ENCODE measurements around the gene ITGAV. TPM values are rescaled to one million over a fixed set of nuclear protein-coding genes. Genes with fewer than 3 reads are reported as not detected.

ITGAV gene
- total RNA-seq, 1 experiment from 2014 or later, result 32.2 TPM

- no peak for DNase-seq (ENCODE audit: low spot score)
Measured at GRCh38 chr2:186716899-186717298, 127.0 kb downstream of the ITGAV start.

DNA sequence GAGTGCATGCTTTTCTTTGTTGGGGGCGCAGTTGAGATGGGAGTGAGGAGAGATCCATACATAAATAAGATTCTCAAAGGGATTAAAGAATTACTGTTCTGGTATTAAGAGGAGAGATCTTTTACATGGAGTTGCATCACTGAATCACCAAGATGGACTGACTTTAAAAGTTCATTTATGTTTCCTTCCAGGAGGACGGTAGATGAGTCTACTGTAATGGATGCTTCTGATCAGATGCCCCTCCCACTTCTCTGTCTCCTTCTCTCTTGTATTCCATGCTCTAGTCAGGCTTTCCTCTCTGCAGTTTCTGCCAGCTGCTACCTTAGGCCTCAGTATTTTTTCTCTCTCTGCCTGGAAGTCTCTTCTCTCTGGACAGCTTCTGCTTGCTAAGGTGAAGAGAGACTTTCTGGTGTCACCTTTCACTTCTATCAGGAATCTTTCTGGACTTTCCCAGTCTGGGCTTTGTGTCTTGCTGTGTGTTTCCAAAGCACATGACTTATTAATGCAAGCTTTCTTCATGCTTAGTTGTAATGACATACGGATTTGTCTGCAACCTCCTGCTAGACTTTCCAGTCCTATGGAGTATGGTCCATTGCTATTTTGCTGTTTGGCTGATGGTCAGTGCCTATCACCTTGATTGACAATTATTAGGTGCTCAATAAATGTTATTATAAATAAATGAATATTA lies 127.6 kb downstream of the ITGAV start:
- DNase-seq (ENCODE audit: low spot score), result no peak

DNA sequence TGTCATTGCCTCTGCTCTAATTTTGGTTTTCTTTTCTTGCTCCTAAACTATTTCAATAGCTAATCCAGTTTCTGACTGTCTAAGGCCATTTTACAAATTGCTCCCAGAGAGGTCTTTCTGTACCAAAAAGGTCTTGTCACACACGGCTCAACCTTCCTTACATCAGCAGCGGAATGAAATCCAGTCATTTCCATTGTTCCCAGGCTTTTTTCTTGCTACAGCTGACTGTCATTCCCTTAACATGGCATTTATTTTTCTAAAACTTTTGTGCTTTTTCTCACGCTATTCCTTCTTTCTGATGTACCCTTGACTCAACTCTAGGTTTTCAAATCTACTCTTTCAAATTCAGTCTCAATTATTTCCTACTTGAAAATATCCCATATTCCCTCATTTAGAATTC lies 128.3 kb downstream of the ITGAV start:
- no peak for DNase-seq (ENCODE audit: low spot score)

DNA sequence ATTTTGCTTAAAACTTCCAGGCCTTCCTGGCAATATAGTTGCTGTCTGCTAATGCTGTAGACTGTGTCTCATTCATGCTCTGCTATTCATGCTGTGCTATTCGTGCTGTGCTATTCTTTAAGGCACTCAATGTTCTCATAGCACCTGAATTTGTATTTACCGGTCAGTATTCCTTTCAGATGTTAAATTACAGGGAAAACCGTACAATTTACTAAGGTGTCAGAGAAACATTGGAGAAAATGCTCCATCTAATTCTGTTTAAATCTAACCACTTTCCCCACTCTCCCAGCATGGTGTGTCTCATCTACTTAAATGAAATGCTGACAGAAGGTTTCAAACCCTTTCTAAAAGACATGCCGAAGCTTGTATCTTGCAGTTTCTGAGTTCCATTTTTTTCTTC lies 129.0 kb downstream of the ITGAV start:
- DNase-seq (ENCODE audit: low spot score), result no peak

GRCh38 chr2:186721956-186722355 lies 132.1 kb downstream of the ITGAV start:
- no peak for DNase-seq (ENCODE audit: low spot score)

DNA sequence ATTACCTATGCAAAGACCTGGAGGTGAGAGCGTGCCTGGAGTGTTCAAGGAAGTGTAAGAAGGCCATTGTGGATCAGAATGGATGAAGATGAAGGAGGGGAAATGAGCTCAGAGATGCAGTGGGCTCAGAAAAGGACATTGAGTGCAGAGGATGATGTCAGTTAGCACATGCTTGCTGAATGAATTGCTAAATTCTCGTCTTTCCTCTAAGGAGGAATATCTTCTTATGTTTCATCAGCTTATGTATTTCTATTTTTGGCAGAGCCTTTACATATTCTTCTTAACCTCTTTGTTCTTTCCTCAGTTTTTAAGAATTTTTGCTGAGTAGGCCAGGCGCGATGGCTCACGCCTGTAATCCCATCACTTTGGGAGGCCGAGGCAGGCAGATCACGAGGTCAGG lies 134.9 kb downstream of the ITGAV start:
- DNase-seq (ENCODE audit: low spot score), result no peak

- no peak for DNase-seq (ENCODE audit: low spot score)
Measured at GRCh38 chr2:186725783-186726182, 135.9 kb downstream of the ITGAV start.

- no peak for DNase-seq (ENCODE audit: low spot score)
Measured at GRCh38 chr2:186726938-186727337, 137.1 kb downstream of the ITGAV start.

- DNase-seq (ENCODE audit: low spot score), result no peak
Measured at GRCh38 chr2:186728631-186729030, 138.8 kb downstream of the ITGAV start.

Other genes with a start within 250 kb of the ITGAV start
- gene ZC3H15, start 103.8 kb upstream of the ITGAV start, total RNA-seq (2014; rRNA removed; shearing (Covaris generic)), result 41.6 and 47.6 TPM in 2 replicates
- gene FAM171B, start 104.0 kb downstream of the ITGAV start, total RNA-seq (2014; rRNA removed; shearing (Covaris generic)), result 0.08 TPM in 1 of 2 replicates, not detected in the other

Data from HT-29 (cell line).